Stromal cell of bone marrow (primary cell): ENCODE measurements around the gene C6orf132.
"Not testable (repeated sequence)": the region's sequence is repeated elsewhere in the genome, so short reads cannot be mapped to it uniquely, and the experiment has no call there.

Experiments
- DNase-seq: peaks from one replicate; pipeline ENCODE4 v3.0.0-alpha.2; 2012; ENCODE audit warnings: low read depth

C6orf132 gene

DNA sequence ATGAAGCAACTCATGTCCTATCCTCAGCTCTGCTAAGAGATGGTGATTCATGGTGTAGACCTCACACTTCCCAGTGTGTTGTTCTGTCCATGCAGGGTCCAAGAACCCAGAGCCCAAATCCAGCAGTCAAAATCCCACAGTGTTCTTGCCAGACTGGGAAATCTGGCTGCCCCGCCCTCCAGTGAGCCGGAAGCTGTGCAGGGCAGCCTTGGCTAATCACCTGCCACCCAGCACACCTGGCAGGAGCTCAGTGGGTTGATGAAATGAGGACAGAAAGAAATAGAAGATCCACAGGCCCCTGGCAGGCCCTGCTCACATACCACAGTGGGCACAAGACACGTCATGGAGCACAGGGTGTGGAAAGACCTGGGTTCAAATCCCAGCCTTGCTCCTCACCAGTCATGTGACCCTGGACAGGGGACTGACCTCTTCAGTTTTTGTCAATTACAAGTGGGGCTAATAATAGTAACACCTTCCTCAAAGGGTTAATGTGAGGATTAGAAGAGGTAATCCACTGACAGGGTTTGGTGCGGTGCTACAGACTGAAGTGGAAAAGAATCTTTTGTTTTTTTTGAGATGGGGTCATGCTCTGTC is 17.1 kb upstream of the C6orf132 start:
- DNase-seq, result no peak

DNA sequence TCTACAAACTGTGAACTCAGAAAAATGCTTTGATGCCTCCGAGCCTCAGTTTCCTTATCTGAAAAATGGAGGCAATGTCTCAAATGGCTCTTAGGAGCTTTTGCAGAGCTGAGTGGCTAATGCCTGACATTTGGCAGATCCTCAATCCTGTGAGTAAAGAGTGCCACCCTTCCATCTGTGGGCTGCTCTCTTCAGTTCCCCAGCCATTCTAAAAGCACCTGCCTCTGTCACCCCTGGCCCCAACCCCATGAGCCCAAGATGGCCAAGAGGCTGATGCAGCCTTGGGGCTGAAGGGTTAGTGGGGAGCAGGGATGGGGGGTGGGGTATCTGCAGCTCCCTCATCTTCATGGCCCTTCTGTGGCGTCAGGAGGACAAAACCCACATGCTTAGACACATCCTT is 16.2 kb upstream of the C6orf132 start:
- DNase-seq, result no peak

DNA sequence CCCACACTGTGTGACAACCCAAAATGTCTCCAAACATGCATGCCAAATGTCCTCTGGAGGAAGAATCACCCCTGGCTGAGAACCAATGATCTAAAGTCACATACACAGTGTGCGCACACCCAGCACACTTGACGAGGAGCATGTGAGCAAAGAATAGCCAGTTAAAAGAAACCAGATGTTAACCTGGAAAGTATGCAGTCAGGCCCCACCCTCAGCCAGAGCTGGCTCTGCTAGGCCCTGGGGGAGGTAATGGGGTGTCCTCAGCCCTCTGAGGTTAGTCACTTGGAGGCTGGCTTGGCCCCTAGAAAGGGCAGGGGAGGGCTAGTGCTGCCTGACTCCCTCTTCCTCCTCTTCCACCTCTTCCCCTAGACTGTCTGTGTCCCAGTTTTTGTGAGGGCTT is 15.6 kb upstream of the C6orf132 start:
- no peak for DNase-seq

DNA sequence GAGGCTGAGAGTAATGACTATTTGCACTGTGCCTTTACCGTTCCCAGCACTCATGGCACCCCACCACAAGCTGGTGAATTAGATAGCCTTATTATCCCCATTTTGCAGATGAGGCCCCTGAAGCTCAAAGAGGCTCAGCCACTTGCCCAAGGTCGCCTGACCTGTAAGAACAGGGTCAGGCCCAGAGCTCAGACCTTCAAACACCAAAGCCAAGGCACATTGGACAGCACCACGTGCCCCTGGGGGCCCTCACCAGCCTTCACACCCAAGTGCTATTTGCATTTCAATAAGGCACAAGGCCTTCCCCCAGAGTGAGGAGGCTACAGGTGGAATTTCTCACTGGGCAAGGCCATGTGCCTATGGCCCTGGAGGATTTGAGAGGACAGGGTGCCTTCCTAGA is 14.2 kb upstream of the C6orf132 start:
- DNase-seq, result no peak

DNA sequence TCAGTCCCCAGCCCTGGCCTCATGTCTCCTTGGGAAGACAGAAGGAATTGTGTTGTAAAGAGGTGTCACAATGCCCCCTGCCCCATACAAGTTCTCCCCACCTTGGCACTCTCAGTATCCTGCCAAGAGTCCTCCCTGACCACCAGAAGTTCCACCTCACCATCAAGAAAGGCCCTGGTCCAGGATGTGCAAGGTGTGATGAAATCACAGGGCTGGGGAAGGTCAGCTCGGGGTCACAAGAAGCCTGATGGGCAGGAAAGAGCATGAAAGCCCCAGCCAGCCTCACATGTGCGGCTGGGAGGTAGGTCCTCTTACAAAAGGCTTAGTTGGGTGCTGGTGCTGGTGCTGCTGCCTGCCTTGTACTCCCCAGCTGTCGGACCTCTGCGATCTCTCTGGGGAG is 12.9 kb upstream of the C6orf132 start:
- DNase-seq, result no peak

DNA sequence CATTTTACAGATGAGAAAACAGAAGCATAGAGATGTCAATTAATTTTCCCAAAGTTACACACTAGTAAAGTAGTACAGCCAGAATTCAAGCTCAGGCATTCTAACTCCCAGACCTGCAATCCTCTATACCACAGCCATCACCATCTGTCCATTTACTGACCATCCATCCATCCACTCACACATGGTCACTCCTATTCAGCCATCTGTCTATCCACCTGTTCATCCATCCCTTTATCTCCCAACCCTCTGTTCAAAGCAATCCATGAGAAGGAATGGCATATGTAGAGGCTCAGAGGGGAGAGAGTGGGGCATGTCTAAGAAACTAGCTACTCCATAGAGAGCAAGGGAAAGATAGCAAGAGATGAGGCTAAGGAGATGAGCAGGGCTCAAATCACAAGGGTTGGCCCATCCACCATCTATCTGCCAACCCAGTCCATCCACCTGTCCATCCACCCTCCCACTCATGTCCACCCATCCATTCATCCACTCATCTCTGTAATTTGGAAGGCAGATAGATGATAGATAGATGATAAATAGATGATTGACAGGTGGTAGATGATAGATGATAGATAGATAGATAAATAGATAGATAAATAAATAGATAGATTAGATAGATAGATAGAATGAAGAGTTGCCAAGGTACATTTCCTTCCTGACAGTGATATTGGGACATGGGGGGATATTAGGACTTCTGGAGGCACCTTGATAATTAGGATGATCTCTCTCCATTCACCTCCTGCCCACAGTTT is 12.2 kb upstream of the C6orf132 start:
- DNase-seq, result no peak

DNA sequence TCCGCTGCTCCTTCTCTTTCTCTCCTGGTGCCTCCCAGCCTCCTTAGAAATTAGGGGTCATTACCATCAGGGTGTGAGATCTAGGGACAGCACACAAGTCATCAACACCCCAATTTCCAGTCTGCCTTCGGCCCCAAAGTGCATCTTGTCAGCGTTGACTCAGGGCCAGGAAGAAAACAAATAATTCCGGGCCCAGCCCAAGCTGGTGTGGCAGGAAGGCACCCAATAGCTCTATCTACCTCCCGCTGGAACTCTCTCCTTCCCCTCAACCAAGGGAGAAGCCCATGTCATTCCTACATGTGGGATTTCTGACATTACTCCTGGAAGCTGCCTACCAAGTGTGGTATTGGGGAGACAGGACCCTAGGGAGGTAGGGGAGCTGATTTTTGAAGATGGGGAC is 11.5 kb upstream of the C6orf132 start:
- no peak for DNase-seq

DNA sequence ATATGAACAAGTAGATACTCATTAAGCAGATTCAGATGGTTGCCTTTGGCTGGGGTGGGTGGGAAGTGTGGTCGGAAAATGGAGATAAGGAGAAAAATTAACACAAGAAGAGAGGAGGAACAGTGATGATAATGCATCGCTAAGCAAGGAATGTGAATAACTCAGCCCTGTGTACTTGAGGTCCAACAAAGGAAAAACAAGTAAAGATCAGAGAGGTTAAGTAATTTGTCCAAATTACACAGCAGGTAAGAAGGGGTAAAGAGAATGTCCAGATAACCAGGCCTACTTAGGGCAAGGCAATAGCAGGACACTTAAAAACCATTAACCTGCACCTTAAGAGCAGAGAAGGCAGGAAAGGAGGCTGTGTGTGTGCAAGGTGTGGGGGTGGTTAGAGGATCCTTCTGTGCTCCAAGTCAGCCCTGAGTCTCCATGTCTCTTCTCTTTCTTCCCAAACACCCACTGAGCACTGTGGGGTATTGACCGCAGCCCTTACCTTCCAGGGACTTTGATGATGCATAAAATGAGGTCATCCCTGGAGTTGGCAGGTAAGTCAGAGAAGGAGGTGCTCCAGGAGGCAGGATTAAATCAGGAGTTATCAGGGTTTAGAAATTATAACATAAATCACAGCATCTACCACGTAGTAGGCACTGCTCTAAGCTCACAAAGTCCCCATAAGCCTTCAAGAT is 10.3 kb upstream of the C6orf132 start:
- not testable (repeated sequence) for DNase-seq

DNA sequence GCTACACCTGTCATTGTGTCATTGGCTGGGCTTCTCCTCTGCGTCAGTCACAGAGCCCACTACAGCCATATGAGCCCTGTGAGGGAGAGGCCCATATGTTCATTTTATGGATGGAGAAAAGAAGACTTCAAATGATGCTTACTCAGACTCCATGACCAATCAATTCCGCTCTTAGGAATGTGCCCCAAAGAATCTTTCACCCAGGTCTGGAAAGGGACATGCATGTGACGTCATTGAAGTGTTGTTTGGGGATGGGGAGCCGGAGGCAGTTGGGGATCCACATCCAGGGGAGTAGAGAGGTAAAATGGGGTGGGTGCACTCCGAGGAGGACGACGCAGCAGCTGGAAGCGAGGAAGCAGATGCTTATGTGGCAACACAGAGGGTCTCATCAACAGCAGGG is 9.6 kb upstream of the C6orf132 start:
- no peak for DNase-seq

DNA sequence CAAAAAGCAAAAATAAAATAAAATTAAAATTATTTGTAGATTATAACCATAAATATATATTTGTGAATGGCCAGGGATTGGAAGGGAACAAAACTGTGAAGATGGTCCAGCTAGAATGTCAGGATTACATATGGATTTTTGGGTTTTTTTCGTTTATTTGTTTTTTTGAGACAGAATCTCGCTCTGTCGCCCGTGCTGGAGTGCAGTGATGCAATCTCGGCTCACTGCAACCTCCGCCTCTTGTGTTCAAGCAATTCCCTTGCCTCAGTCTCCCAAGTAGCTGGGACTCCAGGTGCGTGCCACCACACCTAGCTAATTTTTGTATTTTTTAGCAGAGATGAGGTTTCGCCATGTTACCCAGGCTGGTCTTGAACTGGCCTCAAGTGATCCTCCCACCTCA is 7.8 kb upstream of the C6orf132 start:
- no peak for DNase-seq

DNA sequence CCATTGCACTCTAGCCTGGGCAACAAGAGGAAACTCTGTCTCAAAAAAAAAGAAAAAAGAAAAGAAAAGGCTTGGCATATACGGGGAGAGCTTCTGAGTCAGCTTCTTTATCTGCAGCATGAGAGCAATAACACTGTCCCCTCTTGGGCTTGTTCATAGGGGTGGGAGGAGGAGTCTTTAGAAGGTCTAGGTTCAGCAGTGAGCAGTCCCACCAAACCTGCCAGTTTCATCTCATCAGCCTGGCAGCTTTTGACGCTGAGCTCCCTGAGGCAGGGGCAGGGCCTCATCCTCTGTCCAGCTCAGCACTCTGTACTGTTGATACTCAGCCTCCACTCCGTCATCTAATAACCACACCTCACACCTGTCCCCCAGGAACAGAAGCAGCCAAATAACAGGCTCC is 5.6 kb upstream of the C6orf132 start:
- DNase-seq, result no peak

DNA sequence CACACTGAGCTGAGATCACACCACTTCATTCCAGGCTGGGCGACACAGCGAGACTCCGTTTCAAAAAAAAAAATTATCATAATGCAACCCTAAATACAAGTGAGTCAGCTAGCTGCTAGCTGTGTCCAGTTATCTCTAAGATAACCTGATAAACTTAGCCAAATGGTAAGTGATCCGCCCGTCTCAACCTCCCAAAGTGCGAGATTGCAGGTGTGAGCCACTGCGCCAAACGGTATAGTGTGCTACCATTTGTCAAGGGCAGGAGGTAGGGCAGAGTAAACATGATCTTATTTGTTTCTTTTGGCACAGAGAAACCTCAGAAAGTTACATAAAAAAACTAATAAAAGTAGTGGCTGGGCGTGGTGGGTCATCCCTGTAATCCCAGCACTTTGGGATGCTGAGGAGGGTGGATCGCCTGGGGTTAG is 4.7 kb upstream of the C6orf132 start:
- no peak for DNase-seq

DNA sequence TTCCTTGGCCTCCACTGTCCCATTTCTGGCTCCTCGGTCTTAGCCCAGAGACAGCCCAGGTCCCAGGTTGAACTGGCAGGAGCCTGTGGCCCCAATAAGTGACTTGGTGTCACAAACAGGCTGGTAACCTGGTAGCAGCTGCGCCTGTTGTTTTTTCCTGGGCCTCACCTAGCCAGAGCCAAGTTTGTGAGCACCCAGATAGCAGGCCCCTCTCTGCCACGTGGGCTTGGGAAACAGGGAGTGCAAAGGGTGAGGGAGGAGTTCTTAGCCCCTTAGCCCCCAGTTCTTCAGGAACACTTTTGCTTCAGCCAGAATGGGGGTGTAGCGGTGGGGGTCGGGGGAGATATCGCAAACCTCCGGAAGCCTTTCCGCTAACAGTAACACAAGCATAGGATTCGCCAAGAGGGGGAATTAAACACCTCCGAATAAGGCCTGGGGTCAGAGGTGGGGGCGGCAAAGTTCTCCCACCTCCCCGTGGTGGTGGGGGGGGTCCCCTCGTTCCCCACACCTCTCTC is 760 bp downstream of the C6orf132 start:
- DNase-seq, result no peak

DNA sequence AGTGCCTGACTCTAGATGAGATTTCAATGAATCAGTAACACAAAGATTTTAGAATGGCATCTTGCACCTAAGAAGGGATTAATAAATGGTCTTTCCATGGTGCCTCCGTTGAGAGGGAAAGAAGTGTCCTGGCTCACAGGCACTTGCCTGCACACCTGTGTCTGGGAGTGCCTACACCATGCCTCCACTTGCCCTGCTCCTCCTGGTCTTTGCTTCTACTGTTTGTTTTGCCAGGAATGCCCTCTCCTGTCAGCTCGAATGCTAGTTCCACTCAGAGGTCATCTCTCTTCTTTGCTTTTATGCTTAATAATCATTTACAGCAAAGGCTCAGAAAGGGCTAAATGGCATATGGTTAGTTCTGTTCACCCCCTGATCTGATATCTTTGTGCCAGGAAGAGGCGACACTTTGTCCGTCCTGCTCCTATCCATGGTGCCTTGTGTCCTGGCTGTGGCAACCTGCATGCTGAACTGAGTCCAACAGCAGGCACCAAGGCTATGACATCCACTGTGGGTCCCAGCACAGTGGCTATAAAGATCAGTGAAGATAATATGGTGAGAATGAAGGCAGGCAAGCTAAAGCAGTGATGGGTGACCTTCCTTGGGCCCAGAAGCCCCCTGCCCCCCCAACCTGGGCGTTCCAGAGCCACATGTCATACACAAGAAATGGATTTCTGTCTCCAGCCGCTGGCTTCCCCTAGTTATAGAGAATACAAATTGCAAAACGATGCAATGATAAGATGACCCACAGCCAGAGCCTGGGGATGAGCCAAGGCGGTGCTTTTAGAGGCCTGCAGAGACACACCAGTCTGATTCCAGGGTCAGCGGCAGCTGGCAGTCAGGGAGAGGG is 1.4 kb downstream of the C6orf132 start:
- DNase-seq, result no peak

DNA sequence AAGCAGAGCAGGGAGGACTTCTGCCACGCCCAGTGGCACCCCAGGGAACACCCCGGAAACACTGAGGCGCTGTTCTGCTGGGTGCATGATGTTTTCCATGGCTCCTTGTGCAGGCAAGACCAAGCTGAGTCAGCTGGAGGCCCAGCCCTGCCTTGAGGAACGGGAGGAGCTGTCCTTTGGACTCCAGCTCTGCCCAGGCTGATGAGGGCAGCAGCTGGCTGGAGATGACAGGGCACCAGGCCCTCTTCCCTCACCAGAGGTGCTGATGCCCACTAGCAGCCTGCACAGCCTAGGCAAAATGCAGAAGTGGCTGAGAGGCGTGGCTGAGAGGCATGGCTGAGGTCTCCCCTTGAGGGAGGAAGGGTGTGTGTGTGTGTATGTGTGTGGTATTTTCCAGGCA is 2.4 kb downstream of the C6orf132 start:
- DNase-seq, result no peak

DNA sequence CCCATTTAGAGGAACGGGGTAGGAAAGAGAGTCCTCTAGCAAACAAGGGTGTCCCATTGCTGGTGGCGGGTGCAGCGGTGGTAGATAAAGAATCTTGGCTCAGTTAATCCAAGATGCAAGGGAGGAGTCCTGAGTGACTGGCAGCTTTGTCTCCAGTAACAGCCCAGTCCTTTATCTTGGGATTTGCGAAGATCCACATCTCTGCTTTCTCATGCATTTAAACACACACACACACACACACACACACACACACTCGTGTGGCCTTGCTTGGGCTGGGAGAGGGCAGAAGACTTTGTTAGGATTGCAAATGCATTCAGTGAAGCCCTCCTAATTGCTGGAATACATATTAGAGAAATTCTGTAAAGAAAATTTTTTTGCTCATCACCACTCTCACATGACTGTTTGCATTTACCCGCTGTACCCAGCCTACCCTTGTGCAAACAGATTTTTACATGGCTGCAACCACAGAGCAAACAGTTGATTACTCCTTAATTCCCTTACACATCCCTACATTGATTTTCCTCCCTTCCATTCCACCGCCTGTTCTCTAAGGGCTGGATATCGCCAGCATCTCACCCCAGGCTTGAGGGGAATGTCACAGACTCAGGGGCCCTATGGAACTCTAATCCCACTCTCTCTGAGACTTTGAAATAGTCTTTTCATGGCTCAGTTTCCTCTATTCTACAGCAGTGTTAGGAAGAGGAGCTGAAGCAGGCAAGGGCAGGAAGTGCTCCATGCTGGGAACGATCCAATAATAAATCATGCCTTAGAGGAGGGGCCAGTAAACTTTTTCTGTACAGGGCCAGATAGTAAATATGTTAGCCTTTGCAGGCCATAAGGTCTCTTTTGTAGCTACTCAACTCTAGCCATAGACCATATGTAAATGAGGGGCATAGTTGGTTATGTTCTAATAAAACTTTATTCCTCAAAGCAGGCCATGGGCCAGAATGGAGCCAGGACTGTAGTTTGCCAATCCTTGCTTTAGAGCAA is 3.5 kb downstream of the C6orf132 start:
- DNase-seq, result no peak

DNA sequence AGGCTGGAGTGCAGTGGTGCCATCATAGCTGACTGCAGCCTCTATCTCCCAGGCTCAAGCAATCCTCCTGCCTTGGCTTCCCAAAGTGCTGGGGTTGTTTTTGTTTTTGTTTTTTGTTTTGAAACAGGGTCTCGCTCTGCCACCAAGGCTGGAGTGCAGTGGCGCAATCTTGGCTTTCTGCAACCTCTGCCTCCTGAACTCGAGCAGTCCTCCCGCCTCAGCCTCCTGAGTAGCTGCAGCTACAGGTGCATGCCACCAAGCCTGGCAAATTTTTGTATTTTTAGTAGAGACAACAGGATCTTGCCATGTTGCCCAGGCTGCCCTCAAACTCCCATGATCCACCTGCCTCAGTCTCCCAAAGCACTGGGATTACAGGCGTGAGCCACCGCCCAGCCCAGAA is 4.2 kb downstream of the C6orf132 start:
- DNase-seq, result no peak

DNA sequence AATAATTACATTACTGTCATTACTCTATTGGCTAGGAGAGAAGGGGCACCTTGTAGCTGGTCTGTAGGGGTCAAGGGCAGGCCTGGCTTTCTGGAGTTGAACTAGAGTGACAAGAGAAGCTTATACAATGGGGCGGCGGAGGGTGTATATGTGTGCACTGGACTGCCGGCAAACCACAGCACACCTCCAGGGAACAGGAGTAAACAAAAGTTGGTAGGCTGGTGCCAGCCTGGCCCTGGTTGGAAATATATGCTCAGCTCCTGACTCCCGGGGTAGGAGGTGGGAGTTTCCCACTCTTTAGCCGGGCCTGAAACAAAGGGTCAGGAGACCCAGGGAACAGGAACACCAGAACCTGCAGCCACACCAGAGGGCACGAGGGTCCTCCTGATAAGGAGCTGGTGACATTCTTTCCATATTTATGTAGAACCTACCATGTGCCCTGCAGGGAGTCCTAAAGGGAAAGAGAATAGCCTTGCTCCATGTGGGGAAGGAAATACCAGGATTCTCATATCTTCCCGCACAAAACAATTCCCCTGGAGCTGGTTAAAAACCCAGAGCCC is 5.1 kb downstream of the C6orf132 start:
- no peak for DNase-seq

DNA sequence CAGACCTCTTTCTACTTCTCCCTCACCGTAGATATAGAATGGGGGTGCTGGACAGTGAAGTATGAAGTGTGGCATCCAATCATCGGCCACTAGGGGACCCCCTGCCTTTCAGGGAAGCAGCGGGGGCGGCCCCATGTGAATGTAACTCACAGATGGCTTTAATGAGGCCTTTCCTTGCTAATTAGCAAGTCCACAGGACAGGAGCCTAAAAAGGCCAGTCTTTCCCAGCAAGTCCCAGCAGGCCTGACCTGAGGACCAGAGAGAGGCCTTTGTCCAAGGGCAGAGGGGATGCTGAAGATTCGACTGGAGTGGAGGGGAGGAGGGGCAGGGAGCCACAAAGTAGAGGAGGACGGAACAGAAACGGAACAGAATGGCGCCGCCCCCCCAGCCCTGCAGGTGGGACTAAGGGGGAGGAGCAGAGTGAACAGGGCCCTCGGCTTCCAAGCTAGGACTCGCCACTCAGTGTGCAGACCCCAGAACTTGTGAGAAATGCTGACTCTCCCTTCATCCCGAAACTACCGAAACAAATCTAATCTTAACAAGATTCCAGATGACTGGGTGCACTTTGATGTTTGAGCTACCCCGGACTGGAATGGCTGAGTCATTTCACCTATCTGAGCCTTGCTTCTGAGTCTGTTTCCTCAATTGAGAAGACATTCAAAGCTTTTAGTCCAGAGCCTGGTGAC is 5.8 kb downstream of the C6orf132 start:
- DNase-seq, result no peak

DNA sequence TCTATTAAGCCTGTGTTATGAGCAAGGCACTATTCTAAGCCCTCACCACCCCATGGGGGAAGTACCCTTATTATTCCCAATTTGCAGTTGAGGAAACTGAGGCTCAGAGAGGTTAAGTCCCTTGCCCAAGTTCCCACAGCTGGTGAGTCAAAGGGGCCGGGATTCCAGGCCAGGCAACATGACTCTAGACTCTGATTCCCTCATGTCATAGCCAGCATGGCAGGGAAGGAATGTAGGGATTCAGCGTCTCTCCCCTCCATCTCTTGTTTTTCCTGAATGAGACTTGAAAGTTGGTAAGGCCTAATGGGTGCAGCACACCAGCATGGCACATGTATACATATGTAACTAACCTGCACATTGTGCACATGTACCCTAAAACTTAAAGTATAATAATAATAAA is 6.7 kb downstream of the C6orf132 start:
- DNase-seq, result no peak
